Mononuclear cell (primary cell): Measurements from ENCODE around the gene MBD3. TPM values are rescaled to one million over a fixed set of nuclear protein-coding genes. Genes with fewer than 3 reads are reported as not detected.

Experiments
- H3K27me3 ChIP-seq: 2 replicates; pipeline ENCODE4 v1.6.0; 2011; ENCODE audit warnings: low read length, control low read depth; ENCODE audit not compliant: insufficient read depth
- H3K4me1 ChIP-seq: 2 replicates; pipeline ENCODE4 v1.5.1; 2011; ENCODE audit warnings: mild to moderate bottlenecking, low read length, control low read depth; ENCODE audit not compliant: insufficient read depth
- H3K4me3 ChIP-seq: 2 replicates; pipeline ENCODE4 v1.5.1; 2011; ENCODE audit warnings: mild to moderate bottlenecking, low read length, moderate library complexity
- H3K9me3 ChIP-seq: 2 replicates; pipeline ENCODE4 v1.5.1; 2011; ENCODE audit warnings: low read depth, mild to moderate bottlenecking, control low read depth, low read length
- total RNA-seq: library from RNA; depleted of rRNA; stranded (reverse); fragments of >200 nt; gene quantifications from one replicate; pipeline ENCODE4 v1.2.3, GENCODE V29; 2012

The MBD3 gene
- total RNA-seq, 1 donor, result 25.1 TPM

GRCh38 chr19:1575323-1576241 lies 17.1 kb downstream of the MBD3 start:
- no peak overlapping the region for H3K4me3 ChIP-seq
- H3K27me3 ChIP-seq, result no peaks in the 10 kb centered on the region
- no peaks in the 10 kb centered on the region for H3K9me3 ChIP-seq
- no peaks in the 10 kb centered on the region for H3K4me1 ChIP-seq

- Histone ChIP-seq H3K4me3 (no peak overlapping the region), H3K4me1 (no peaks in the 10 kb centered on the region), H3K9me3 (no peaks in the 10 kb centered on the region), H3K27me3 (no peaks in the 10 kb centered on the region)
Observed at GRCh38 chr19:1574354-1575136, 18.1 kb downstream of the MBD3 start.

GRCh38 chr19:1572795-1573194 lies 19.9 kb downstream of the MBD3 start:
- Histone ChIP-seq H3K4me3 (no peak overlapping the region), H3K4me1 (no peaks in the 10 kb centered on the region), H3K9me3 (no peaks in the 10 kb centered on the region), H3K27me3 (no peaks in the 10 kb centered on the region)

GRCh38 chr19:1571358-1571757 lies 21.3 kb downstream of the MBD3 start:
- Histone ChIP-seq H3K27me3 (no peaks in the 10 kb centered on the region), H3K4me1 (peaks cover 8% of the 10 kb centered on the region), H3K4me3 (no peak overlapping the region), H3K9me3 (no peaks in the 10 kb centered on the region)

GRCh38 chr19:1570836-1571235 lies 21.8 kb downstream of the MBD3 start:
- H3K27me3 ChIP-seq, result no peaks in the 10 kb centered on the region
- no peaks in the 10 kb centered on the region for H3K9me3 ChIP-seq
- H3K4me1 ChIP-seq, result peaks cover 8% of the 10 kb centered on the region
- H3K4me3 ChIP-seq, result no peak overlapping the region

GRCh38 chr19:1569997-1570396 lies 22.7 kb downstream of the MBD3 start:
- peaks cover 8% of the 10 kb centered on the region for H3K4me1 ChIP-seq
- no peaks in the 10 kb centered on the region for H3K9me3 ChIP-seq
- no peaks in the 10 kb centered on the region for H3K27me3 ChIP-seq
- no peak overlapping the region for H3K4me3 ChIP-seq

GRCh38 chr19:1568320-1569019 lies 24.2 kb downstream of the MBD3 start, which contains the start of gene MEX3D:
MEX3D (minus strand) TSS chr19:1568325; CDS start chr19:1568058, 267 bp downstream.
- Histone ChIP-seq H3K27me3 (no peaks in the 10 kb centered on the region), H3K9me3 (no peaks in the 10 kb centered on the region), H3K4me1 (peaks cover 8% of the 10 kb centered on the region), H3K4me3 (no peak within 1 kb of the TSS)

GRCh38 chr19:1567848-1568227 lies 24.8 kb downstream of the MBD3 start:
- Histone ChIP-seq H3K27me3 (no peaks in the 10 kb centered on the region), H3K4me1 (peaks cover 8% of the 10 kb centered on the region), H3K9me3 (no peaks in the 10 kb centered on the region), H3K4me3 (no peak overlapping the region)

GRCh38 chr19:1567116-1567847 lies 25.4 kb downstream of the MBD3 start:
- no peaks in the 10 kb centered on the region for H3K9me3 ChIP-seq
- peaks cover 8% of the 10 kb centered on the region for H3K4me1 ChIP-seq
- H3K4me3 ChIP-seq, result no peak overlapping the region
- H3K27me3 ChIP-seq, result no peaks in the 10 kb centered on the region

- no peak overlapping the region for H3K4me3 ChIP-seq
Observed at GRCh38 chr19:1566392-1567115, 26.1 kb downstream of the MBD3 start.

GRCh38 chr19:1563251-1563650 lies 29.4 kb downstream of the MBD3 start:
- H3K9me3 ChIP-seq, result no peaks in the 10 kb centered on the region
- peaks cover 8% of the 10 kb centered on the region for H3K4me1 ChIP-seq
- no peaks in the 10 kb centered on the region for H3K27me3 ChIP-seq
- H3K4me3 ChIP-seq, result no peak overlapping the region

More at GRCh38 chr19:1566392-1567115, 26.1 kb downstream of the MBD3 start:
- Histone ChIP-seq H3K9me3 (no peaks in the 10 kb centered on the region), H3K27me3 (no peaks in the 10 kb centered on the region), H3K4me1 (peaks cover 8% of the 10 kb centered on the region)

- Histone ChIP-seq H3K9me3 (no peaks in the 10 kb centered on the region), H3K27me3 (no peaks in the 10 kb centered on the region), H3K4me3 (no peak overlapping the region), H3K4me1 (no peaks in the 10 kb centered on the region)
Observed at GRCh38 chr19:1561236-1561842, 31.3 kb downstream of the MBD3 start.

- no peak overlapping the region for H3K4me3 ChIP-seq
- H3K27me3 ChIP-seq, result no peaks in the 10 kb centered on the region
- no peaks in the 10 kb centered on the region for H3K9me3 ChIP-seq
- no peaks in the 10 kb centered on the region for H3K4me1 ChIP-seq
Observed at GRCh38 chr19:1560286-1560882, 32.3 kb downstream of the MBD3 start.
